ENCODE data around the gene CAMKK1. TPM values are rescaled to one million over a fixed set of nuclear protein-coding genes. Genes with fewer than 3 reads are reported as not detected.

Gene CAMKK1
- total RNA-seq, 1 experiment from 2014 or later = 16.3 TPM

- no peak overlapping the region for H3K4me2 ChIP-seq
- no peak for TF ChIP-seq EZH2 (IDR thresholded peaks at IDR 0.05; ENCODE audit: low read depth)
- TF ChIP-seq CTCF (conservative IDR thresholded peaks at IDR 0.05) = no peak
- H3K9me2 ChIP-seq (ENCODE audit: insufficient read depth) = no peaks in the 10 kb centered on the region
- no peaks in the 10 kb centered on the region for H3K4me1 ChIP-seq (replicated peaks; ENCODE audit: insufficient read depth)
- H3K27ac ChIP-seq = no peak overlapping the region
- H3K4me3 ChIP-seq = no peak overlapping the region
- H3F3A ChIP-seq (ENCODE audit: insufficient read depth, low read depth) = no peaks in the 10 kb centered on the region; the same call in none of the 2 replicates
- intact Hi-C loops (cut with micrococcal nuclease; ENCODE audit: unreplicated experiment) = no loop called here
- H2AFZ ChIP-seq = no peak overlapping the region
- H4K20me1 ChIP-seq (ENCODE audit: insufficient read depth) = peaks cover 4% of the 10 kb centered on the region; the same call in 1 of the 2 replicates
- no TSS peak for BruUV-seq (replicated peaks)
- DNase-seq = no peak
- ChIA-PET CTCF (interaction anchor here (0.6 kb wide), 1 partner anchor 296 kb away, joined by 6 read pairs; no protein-coding TSS in a partner anchor), POLR2A (ENCODE audit: unreplicated experiment) (no interaction called here)
- H3K9me3 ChIP-seq (ENCODE audit: insufficient read depth, low read depth) = no peaks in the 10 kb centered on the region
- H3K36me3 ChIP-seq (ENCODE audit: low read depth) = peaks cover 21% of the 10 kb centered on the region
- no peaks in the 10 kb centered on the region for H3K27me3 ChIP-seq (ENCODE audit: insufficient read depth, low read depth)
- H3K79me2 ChIP-seq (ENCODE audit: low read depth) = no peaks in the 10 kb centered on the region
Observed at GRCh38 chr17:3815925-3816324, 76.9 kb downstream of the CAMKK1 start.

- POLR2A ChIA-PET (ENCODE audit: unreplicated experiment) = no interaction called here
- Histone ChIP-seq H3K79me2 (ENCODE audit: low read depth) (no peaks in the 10 kb centered on the region), H3K36me3 (ENCODE audit: low read depth) (peaks cover 15% of the 10 kb centered on the region), H3K4me1 (replicated peaks; ENCODE audit: insufficient read depth) (no peaks in the 10 kb centered on the region), H3K4me2 (no peak overlapping the region), H2AFZ (no peak overlapping the region), H3K4me3 (no peak overlapping the region), H3K9me2 (ENCODE audit: insufficient read depth) (no peaks in the 10 kb centered on the region), H3K27ac (no peak overlapping the region), H4K20me1 (ENCODE audit: insufficient read depth) (peaks cover 4% of the 10 kb centered on the region; the same call in 1 of the 2 replicates), H3F3A (ENCODE audit: insufficient read depth, low read depth) (no peaks in the 10 kb centered on the region; the same call in 1 of the 2 replicates), H3K27me3 (ENCODE audit: insufficient read depth, low read depth) (no peaks in the 10 kb centered on the region), H3K9me3 (ENCODE audit: insufficient read depth, low read depth) (no peaks in the 10 kb centered on the region)
- CTCF ChIA-PET = interaction anchor here (0.6 to 1.3 kb wide), 2 partner anchors 29 to 297 kb away, joined by 4 to 6 read pairs; no protein-coding TSS in a partner anchor
- no TSS peak for BruUV-seq (replicated peaks)
- intact Hi-C loops (cut with micrococcal nuclease; ENCODE audit: unreplicated experiment) = no loop called here
- TF ChIP-seq EZH2 (IDR thresholded peaks at IDR 0.05; ENCODE audit: low read depth) (no peak), CTCF (conservative IDR thresholded peaks at IDR 0.05) (no peak)
- no peak for DNase-seq
Observed at GRCh38 chr17:3815122-3815521, 77.7 kb downstream of the CAMKK1 start.

GRCh38 chr17:3814361-3814760, 78.5 kb downstream of the CAMKK1 start:
- TF ChIP-seq CTCF (conservative IDR thresholded peaks at IDR 0.05) = no peak
- TF ChIP-seq EZH2 (IDR thresholded peaks at IDR 0.05; ENCODE audit: low read depth) = no peak
- no peaks in the 10 kb centered on the region for H3K9me2 ChIP-seq (ENCODE audit: insufficient read depth)
- peaks cover 15% of the 10 kb centered on the region for H3K36me3 ChIP-seq (ENCODE audit: low read depth)
- ChIA-PET POLR2A (ENCODE audit: unreplicated experiment) (no interaction called here), CTCF (interaction anchor here (1.3 kb wide), 1 partner anchor 30 kb away, joined by 4 read pairs; no protein-coding TSS in a partner anchor)
- H3K4me1 ChIP-seq (replicated peaks; ENCODE audit: insufficient read depth) = peaks cover 4% of the 10 kb centered on the region; the same call in 1 of the 2 replicates
- no peaks in the 10 kb centered on the region for H3K27me3 ChIP-seq (ENCODE audit: insufficient read depth, low read depth)
- no peak overlapping the region for H3K27ac ChIP-seq
- BruUV-seq (replicated peaks) = no TSS peak
- no peak for DNase-seq
- no peaks in the 10 kb centered on the region for H3K9me3 ChIP-seq (ENCODE audit: insufficient read depth, low read depth)
- no peak overlapping the region for H3K4me3 ChIP-seq
- H4K20me1 ChIP-seq (ENCODE audit: insufficient read depth) = peaks cover 4% of the 10 kb centered on the region; the same call in 1 of the 2 replicates
- no peak overlapping the region for H3K4me2 ChIP-seq
- H3K79me2 ChIP-seq (ENCODE audit: low read depth) = no peaks in the 10 kb centered on the region
- no peak overlapping the region for H2AFZ ChIP-seq
- intact Hi-C loops (cut with micrococcal nuclease; ENCODE audit: unreplicated experiment) = no loop called here
- no peaks in the 10 kb centered on the region; the same call in 1 of the 2 replicates for H3F3A ChIP-seq (ENCODE audit: insufficient read depth, low read depth)
